ENCODE data around the gene EGF. TPM values are rescaled to one million over a fixed set of nuclear protein-coding genes. Genes with fewer than 3 reads are reported as not detected.

EGF gene
- total RNA-seq, 2 experiments from 2014 or later: not detected

Small RNA genes lying within 50 kb of the gene (small RNA-seq; reads per million reads assigned to genes)
- not detected for gene RNU6-35P

Other genes with a start within 250 kb of the EGF start
- gene CASP6, start 209.4 kb upstream of the EGF start, total RNA-seq (2014; rRNA removed; shearing (Covaris generic)): 8.1 and 10.1 TPM in 2 replicates
- gene CASP6, start 209.4 kb upstream of the EGF start, total RNA-seq (2022): 9.1 and 9.2 TPM in 2 replicates
- 9.0 and 18.1 TPM in 2 replicates for gene PLA2G12A, start 182.8 kb upstream of the EGF start, total RNA-seq (2014; rRNA removed; shearing (Covaris generic))
- 31.4 and 35.9 TPM in 2 replicates for gene PLA2G12A, start 182.8 kb upstream of the EGF start, total RNA-seq (2022)
- not detected in 2 replicates for gene CFI, start 110.9 kb upstream of the EGF start, total RNA-seq (2014; rRNA removed; shearing (Covaris generic))
- not detected in 2 replicates for gene CFI, start 110.9 kb upstream of the EGF start, total RNA-seq (2022)
- gene GAR1, start 97.1 kb upstream of the EGF start, total RNA-seq (2014; rRNA removed; shearing (Covaris generic)): 16.4 and 26.7 TPM in 2 replicates
- 37.7 and 42.5 TPM in 2 replicates for gene GAR1, start 97.1 kb upstream of the EGF start, total RNA-seq (2022)
- gene RRH, start 84.9 kb upstream of the EGF start, total RNA-seq (2014; rRNA removed; shearing (Covaris generic)): 0.35 TPM in 1 of 2 replicates, not detected in the other
- gene RRH, start 84.9 kb upstream of the EGF start, total RNA-seq (2022): 0.23 TPM in 1 of 2 replicates, not detected in the other
- gene LRIT3, start 64.8 kb upstream of the EGF start, total RNA-seq (2014; rRNA removed; shearing (Covaris generic)): 0.10 and 0.13 TPM in 2 replicates
- gene LRIT3, start 64.8 kb upstream of the EGF start, total RNA-seq (2022): 0.09 and 0.11 TPM in 2 replicates

All from OCI-LY7 (cell line).